ENCODE results near the gene ETFA.

The ETFA gene

GRCh38 chr15:76339305-76340197 lies 28.3 kb upstream of the ETFA start:
- TF ChIP-seq USF1 (IDR thresholded peaks at IDR 0.05) (no peak), FOXM1 (IDR thresholded peaks at IDR 0.05; ENCODE audit: borderline replicate concordance, low read depth) (no peak), EGR1 (IDR thresholded peaks at IDR 0.05) (no peak), ZBTB7A (IDR thresholded peaks at IDR 0.05; ENCODE audit: low read depth) (no peak), REST (IDR thresholded peaks at IDR 0.05; ENCODE audit: low read depth) (no peak), TAF1 (IDR thresholded peaks at IDR 0.05; ENCODE audit: low read depth) (no peak), MAX (IDR thresholded peaks at IDR 0.05) (no peak), YY1 (IDR thresholded peaks at IDR 0.05; ENCODE audit: low read depth) (no peak), TEAD4 (IDR thresholded peaks at IDR 0.05) (no peak), RAD21 (IDR thresholded peaks at IDR 0.05; ENCODE audit: low read depth) (no peak), CEBPB (IDR thresholded peaks at IDR 0.05) (no peak), CREB1 (IDR thresholded peaks at IDR 0.05; ENCODE audit: low read depth) (no peak), TCF12 (IDR thresholded peaks at IDR 0.05; ENCODE audit: low read depth) (no peak), NFIC (IDR thresholded peaks at IDR 0.05) (no peak), EP300 (IDR thresholded peaks at IDR 0.05; ENCODE audit: borderline replicate concordance) (no peak)

GRCh38 chr15:76338486-76339304 lies 27.4 kb upstream of the ETFA start:
- no peak for TF ChIP-seq CEBPB (IDR thresholded peaks at IDR 0.05)
- TF ChIP-seq NFIC (IDR thresholded peaks at IDR 0.05): no peak
- no peak for TF ChIP-seq YY1 (IDR thresholded peaks at IDR 0.05; ENCODE audit: low read depth)

GRCh38 chr15:76337696-76338485 lies 26.6 kb upstream of the ETFA start:
- TF ChIP-seq EP300 (IDR thresholded peaks at IDR 0.05; ENCODE audit: borderline replicate concordance) (no peak), USF1 (IDR thresholded peaks at IDR 0.05) (no peak), ZBTB7A (IDR thresholded peaks at IDR 0.05; ENCODE audit: low read depth) (no peak), TCF12 (IDR thresholded peaks at IDR 0.05; ENCODE audit: low read depth) (no peak), TAF1 (IDR thresholded peaks at IDR 0.05; ENCODE audit: low read depth) (no peak), YY1 (IDR thresholded peaks at IDR 0.05; ENCODE audit: low read depth) (no peak), NFIC (IDR thresholded peaks at IDR 0.05) (no peak), RAD21 (IDR thresholded peaks at IDR 0.05; ENCODE audit: low read depth) (no peak), TEAD4 (IDR thresholded peaks at IDR 0.05) (no peak), EGR1 (IDR thresholded peaks at IDR 0.05) (no peak), FOXM1 (IDR thresholded peaks at IDR 0.05; ENCODE audit: borderline replicate concordance, low read depth) (no peak), REST (IDR thresholded peaks at IDR 0.05; ENCODE audit: low read depth) (no peak), CEBPB (IDR thresholded peaks at IDR 0.05) (no peak), MAX (IDR thresholded peaks at IDR 0.05) (no peak)

GRCh38 chr15:76337059-76337695 lies 25.9 kb upstream of the ETFA start:
- TF ChIP-seq FOXM1 (IDR thresholded peaks at IDR 0.05; ENCODE audit: borderline replicate concordance, low read depth) (no peak), TEAD4 (IDR thresholded peaks at IDR 0.05) (no peak), EP300 (IDR thresholded peaks at IDR 0.05; ENCODE audit: borderline replicate concordance) (no peak), TCF12 (IDR thresholded peaks at IDR 0.05; ENCODE audit: low read depth) (no peak), MAX (IDR thresholded peaks at IDR 0.05) (no peak), CEBPB (IDR thresholded peaks at IDR 0.05) (no peak), CREB1 (IDR thresholded peaks at IDR 0.05; ENCODE audit: low read depth) (no peak), YY1 (IDR thresholded peaks at IDR 0.05; ENCODE audit: low read depth) (no peak), EGR1 (IDR thresholded peaks at IDR 0.05) (no peak), RAD21 (IDR thresholded peaks at IDR 0.05; ENCODE audit: low read depth) (no peak), REST (IDR thresholded peaks at IDR 0.05; ENCODE audit: low read depth) (no peak), USF1 (IDR thresholded peaks at IDR 0.05) (no peak), NFIC (IDR thresholded peaks at IDR 0.05) (no peak), TAF1 (IDR thresholded peaks at IDR 0.05; ENCODE audit: low read depth) (no peak), ZBTB7A (IDR thresholded peaks at IDR 0.05; ENCODE audit: low read depth) (no peak)
